CD1c-positive myeloid dendritic cell (primary cell): Measurements from ENCODE around the gene RNASEH1.
A peak's percentile ranks its signal among the peaks of the same experiment; 100 is the strongest.

ENCODE experiments used
- DNase-seq: peaks from one replicate; pipeline ENCODE4 v3.0.0-alpha.2; 2016; ENCODE audit errors: extremely low spot score

RNASEH1 gene

DNA sequence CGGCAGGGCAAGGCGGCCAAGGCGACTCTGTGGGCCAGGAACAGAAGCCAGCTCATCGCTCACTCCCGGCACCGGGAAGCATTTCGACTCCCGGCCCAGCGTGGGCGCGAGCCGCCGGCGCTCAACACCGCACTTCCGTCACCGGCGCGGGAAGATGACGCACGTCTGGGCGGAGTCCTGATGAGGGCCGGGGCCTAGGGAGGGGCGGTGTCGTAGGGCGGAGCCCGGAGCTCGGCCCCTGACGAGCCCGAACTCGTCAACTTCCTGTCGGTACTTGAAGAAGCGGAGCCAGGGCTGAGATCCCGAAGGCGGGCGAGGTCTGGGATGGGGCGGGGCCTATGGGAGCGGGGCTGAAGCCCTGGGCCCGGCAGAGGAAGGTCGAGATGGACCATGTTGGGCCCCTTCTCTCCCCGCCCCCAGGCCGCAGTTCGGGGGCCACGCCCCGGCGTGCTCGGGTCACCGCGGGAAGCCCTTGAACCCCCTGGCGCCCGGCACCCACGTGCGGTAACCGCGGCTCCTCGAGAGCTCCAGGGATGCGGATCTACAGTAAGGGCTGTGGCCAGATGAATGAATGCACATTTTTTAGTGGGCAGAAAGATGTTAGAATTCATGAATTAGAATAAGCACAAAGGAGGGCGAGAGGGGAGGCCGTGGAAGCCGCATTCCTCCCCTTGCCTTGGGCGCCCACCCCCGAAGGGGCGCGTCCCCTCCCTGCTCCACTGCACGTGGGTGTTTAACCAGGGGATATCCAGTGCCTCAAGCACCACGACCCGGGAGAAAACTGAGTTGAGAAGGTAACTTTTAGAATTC is at the start of gene RNASEH1:
Gene RNASEH1, minus strand, starts transcription at position 129 of the 810 bp plus-strand sequence. Its CDS starts 73 bp downstream, at position 56.
- peak; percentile 100 for DNase-seq

- no peak for DNase-seq
Measured at GRCh38 chr2:3606370-3607201, 48.5 kb upstream of the RNASEH1 start.

DNA sequence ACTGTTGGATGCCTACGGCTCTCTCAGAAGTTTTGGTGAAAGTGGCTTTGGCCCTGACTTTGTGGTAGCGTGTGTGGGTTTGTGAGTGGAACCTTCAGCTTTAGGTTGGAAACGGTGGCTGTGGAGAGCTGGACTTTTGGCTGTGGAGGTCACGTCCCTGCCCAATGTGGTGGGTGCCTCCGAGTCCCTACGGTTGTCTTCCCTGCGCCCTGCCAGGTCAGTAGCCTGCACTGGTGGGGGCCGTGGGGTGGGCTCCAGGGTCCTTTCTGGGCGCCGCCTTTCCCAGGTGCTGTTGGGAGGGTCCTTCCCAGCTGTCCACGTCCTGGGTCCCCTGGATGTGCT is 47.9 kb upstream of the RNASEH1 start:
- no peak for DNase-seq

- DNase-seq: peak; percentile 2
Measured at GRCh38 chr2:3604991-3605961, 47.1 kb upstream of the RNASEH1 start.

DNA sequence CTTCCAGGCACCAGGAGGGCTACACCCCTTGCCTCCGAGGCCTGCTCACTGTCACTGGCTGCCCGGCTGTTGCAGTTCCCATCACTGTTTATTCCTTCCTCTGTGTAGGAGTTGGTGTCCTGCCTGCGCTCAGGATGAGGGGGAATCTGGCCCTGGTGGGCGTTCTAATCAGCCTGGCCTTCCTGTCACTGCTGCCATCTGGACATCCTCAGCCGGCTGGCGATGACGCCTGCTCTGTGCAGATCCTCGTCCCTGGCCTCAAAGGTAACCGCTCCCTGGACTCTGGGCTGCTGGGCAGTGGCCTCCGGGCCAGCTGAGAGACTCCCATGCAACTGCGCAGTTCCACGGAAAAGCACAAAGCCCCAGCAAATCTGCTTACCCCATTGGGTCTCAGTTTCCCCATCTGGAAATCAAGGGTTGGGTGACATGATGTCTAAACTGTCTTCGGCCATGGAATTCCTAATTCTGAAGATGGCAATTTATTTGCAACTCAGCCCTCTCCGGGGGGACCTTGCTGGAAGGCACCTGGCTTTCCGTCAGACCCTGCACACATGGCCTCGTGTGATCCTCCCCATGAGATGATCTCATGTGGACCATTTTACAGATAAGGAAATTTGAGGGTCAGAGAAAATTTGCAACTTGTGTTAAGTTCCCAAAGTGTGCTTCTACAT is 46.2 kb upstream of the RNASEH1 start:
- no peak for DNase-seq

DNA sequence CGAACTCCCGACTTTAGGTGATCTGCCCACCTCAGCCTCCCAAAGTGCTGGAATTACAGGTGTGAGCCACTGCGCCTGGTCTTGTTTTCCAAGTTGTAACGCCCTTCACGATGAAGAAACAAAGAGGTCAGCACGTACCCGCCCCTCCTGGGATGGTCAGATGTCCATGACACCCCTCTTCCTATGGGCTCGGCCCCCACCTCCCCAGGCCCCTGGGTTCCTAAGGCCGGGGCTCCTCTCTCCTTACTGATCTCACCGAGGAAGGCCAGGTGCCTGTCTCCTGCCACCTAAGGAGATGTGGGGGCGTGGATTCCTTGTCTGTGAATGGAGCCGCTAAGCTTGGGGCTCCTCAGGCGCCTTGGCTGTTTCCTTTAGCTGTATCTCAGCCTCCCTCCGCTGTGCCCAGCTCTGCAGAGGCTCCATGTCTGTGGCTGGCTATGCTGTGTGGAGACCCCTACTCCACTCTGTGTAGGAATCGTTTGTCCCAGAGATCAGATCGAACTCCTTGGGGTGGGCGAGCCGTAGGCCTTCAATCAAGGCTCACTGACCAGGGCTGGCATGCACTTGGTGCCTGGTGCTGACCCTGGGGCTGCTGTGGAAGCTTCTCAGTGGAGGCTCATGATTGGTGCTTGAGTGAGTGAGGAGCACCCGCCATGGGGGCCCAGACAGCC is 45.5 kb upstream of the RNASEH1 start:
- no peak for DNase-seq

DNA sequence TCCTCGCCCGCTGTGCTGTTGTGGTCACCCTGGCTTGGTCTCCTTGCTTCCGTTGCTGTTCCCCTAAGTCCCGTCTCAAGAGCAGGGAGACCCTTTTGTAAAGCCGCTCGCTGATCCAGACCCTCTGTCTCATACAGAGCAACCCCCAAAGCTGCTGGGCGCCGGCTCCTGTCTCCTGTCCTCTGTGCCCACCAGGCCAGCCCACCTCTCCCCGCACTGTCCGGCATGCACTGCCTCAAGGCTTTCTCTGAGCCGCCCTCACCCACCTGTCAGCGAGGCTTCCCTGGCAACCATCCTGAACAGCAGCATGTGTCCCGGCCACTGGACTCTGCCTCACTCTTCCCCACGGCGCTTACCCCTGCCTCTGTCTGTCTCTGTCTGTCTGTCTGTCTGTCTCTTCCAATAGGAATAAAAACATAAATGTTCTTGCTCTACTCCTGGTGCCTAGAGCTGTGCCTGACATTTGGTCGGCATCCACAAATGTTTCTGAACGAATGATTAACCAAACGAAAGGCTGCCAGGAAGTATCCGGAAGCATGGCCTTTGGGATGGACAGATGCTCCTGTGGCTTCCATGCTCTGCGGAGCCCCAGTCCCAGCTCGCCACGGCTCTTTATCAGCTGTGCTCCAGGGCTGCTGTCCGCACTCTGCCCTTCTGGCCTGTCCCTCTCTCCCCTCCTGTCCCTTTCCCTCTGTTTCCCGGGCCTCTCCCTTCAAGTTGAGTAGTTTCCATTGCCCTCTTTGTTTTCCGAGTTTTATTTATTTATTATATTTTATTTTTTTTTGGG is 44.6 kb upstream of the RNASEH1 start:
- DNase-seq: no peak

GRCh38 chr2:3601561-3602271 is 43.6 kb upstream of the RNASEH1 start:
- no peak for DNase-seq

DNA sequence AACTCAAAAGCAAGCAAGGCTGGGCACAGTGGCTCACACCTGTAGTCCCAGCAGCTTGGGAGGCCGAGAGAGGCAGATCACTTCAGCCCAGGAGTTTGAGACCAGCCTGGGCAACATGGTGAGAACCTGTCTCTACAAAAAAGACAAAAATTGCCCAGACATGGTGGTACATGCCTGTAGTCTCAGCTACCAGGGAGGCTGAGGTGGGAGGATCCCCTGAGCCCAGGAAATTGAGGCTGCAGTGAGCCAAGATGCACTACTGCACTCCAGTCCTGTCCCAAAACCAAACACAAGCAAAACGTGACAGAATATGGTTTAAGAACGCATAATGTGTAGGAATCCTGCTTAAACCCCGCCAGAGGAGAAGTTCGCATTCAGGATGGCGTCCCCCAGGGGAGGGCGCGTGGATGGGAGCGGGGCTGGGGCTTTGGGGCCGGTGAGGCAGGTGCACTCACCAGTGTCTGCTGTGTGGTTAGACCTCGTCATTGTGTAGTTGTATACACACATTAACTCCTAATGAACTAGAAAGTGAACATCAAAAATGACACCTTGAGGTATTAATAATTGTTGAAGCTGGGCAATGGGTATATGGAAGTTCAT is 42.2 kb upstream of the RNASEH1 start:
- DNase-seq: no peak

- DNase-seq: no peak
Measured at GRCh38 chr2:3598912-3599854, 41.0 kb upstream of the RNASEH1 start.

DNA sequence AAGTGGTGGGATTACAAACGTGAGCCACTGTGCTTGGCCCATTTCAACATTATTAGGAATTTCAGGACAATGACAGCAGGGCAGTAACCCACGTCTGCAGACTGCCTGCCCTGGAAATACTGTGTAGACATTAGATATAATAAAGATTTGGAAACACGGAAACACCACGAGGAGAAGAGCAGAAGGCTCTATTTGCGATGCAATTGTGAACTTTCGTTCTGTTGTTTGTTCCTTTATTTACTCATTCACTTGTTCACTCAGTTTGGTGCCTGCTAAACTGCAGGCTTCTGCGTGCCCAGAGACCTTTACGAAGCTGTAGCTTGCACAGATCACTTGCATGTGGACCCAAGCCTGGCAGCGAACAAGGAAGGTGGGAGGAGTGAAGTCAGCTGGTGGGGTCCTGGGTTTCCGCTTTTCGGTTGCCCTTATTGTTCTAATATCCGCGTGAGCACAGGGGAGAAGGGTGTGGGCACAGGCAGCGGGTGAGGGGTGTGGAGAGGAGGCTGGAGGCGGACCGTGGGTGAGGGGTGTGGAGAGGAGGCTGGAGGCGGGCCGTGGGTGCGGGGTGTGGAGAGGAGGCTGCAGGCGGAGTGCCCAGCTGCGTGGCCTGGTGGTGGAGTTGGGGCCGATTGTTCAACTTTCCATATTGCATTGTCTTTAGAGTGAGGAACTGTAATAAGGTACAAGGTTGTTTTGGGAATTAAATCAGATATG is 40.2 kb upstream of the RNASEH1 start:
- DNase-seq: no peak

GRCh38 chr2:3597567-3597966 is 39.4 kb upstream of the RNASEH1 start:
- DNase-seq: no peak

- no peak for DNase-seq
Measured at GRCh38 chr2:3596901-3597417, 38.8 kb upstream of the RNASEH1 start.

- no peak for DNase-seq
Measured at GRCh38 chr2:3595985-3596384, 37.9 kb upstream of the RNASEH1 start.

DNA sequence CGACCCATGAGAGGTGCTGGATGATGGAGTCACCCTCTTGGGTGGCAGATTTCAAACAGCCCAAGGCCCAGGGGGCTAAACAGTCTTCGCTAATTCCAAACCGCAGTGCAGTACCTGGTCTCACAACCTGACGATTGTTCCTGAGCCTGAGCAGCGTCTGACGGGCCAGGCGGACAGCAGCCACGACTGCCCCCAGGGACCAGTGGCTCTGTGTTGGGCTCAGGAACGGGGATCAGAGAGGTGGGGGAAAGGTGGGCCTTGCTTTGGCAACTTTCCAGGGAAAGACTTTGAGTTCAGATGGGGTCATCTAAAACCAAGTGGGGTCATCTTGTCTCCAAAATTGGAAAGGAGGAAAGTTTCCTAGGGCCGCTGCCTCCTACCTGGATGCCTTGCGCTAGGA is 37.3 kb upstream of the RNASEH1 start:
- no peak for DNase-seq

- no peak for DNase-seq
Measured at GRCh38 chr2:3594493-3595281, 36.6 kb upstream of the RNASEH1 start, which contains the start of gene COLEC11. COLEC11 (plus strand) TSS chr2:3595112; CDS start chr2:3604341, 9,229 bp downstream.
